ENCODE data around the gene CALHM1.
A peak's percentile ranks its signal among the peaks of the same experiment; 100 is the strongest.
"Not testable (repeated sequence)": the region's sequence is repeated elsewhere in the genome, so short reads cannot be mapped to it uniquely, and the experiment has no call there.

CALHM1 gene

GRCh38 chr10:103486635-103487409 lies 28.1 kb upstream of the CALHM1 start:
- not testable (repeated sequence) for DNase-seq (ENCODE audit: low read depth, low spot score)

- no peak for DNase-seq (ENCODE audit: low read depth, low spot score)
Observed at GRCh38 chr10:103481974-103482531, 23.4 kb upstream of the CALHM1 start.

GRCh38 chr10:103480521-103480920 lies 21.8 kb upstream of the CALHM1 start:
- DNase-seq (ENCODE audit: low read depth, low spot score) = no peak

GRCh38 chr10:103479135-103479534 lies 20.4 kb upstream of the CALHM1 start, which contains the start of gene CALHM3:
Gene CALHM3, minus strand, starts transcription at chr10:103479240. Its CDS starts 208 bp downstream, at chr10:103479032.
- DNase-seq (ENCODE audit: low read depth, low spot score) = no peak

GRCh38 chr10:103478671-103479070 lies 20.0 kb upstream of the CALHM1 start:
- DNase-seq (ENCODE audit: low read depth, low spot score) = no peak

- peak; percentile 67 for DNase-seq (ENCODE audit: low read depth, low spot score)
Observed at GRCh38 chr10:103476046-103476768, 17.5 kb upstream of the CALHM1 start.

GRCh38 chr10:103475437-103475836 lies 16.7 kb upstream of the CALHM1 start:
- no peak for DNase-seq (ENCODE audit: low read depth, low spot score)

GRCh38 chr10:103474077-103474476 lies 15.4 kb upstream of the CALHM1 start:
- no peak for DNase-seq (ENCODE audit: low read depth, low spot score)

GRCh38 chr10:103473261-103473671 lies 14.6 kb upstream of the CALHM1 start:
- no peak for DNase-seq (ENCODE audit: low read depth, low spot score)

GRCh38 chr10:103472005-103472404 lies 13.3 kb upstream of the CALHM1 start:
- no peak for DNase-seq (ENCODE audit: low read depth, low spot score)

GRCh38 chr10:103470761-103471653 lies 12.3 kb upstream of the CALHM1 start:
- DNase-seq (ENCODE audit: low read depth, low spot score) = no peak

GRCh38 chr10:103469201-103469600 lies 10.5 kb upstream of the CALHM1 start:
- no peak for DNase-seq (ENCODE audit: low read depth, low spot score)

- no peak for DNase-seq (ENCODE audit: low read depth, low spot score)
Observed at GRCh38 chr10:103467406-103467805, 8.7 kb upstream of the CALHM1 start.

GRCh38 chr10:103466734-103467133 lies 8.0 kb upstream of the CALHM1 start:
- no peak for DNase-seq (ENCODE audit: low read depth, low spot score)

- DNase-seq (ENCODE audit: low read depth, low spot score) = no peak
Observed at GRCh38 chr10:103465411-103466179, 6.9 kb upstream of the CALHM1 start.

- no peak for DNase-seq (ENCODE audit: low read depth, low spot score)
Observed at GRCh38 chr10:103463499-103463898, 4.8 kb upstream of the CALHM1 start.

- DNase-seq (ENCODE audit: low read depth, low spot score) = no peak
Observed at GRCh38 chr10:103459615-103460014, 915 bp upstream of the CALHM1 start.

- no peak for DNase-seq (ENCODE audit: low read depth, low spot score)
Observed at GRCh38 chr10:103457896-103458583, 660 bp downstream of the CALHM1 start.

- DNase-seq (ENCODE audit: low read depth, low spot score) = no peak
Observed at GRCh38 chr10:103457176-103457712, 1.5 kb downstream of the CALHM1 start.

Measured in iPS DF 19.7 (cell line).